HG02759 (cell line): Measurements from ENCODE around the gene ANKRD31.
"Not testable (repeated sequence)": the region's sequence is repeated elsewhere in the genome, so short reads cannot be mapped to it uniquely, and the experiment has no call there.

Experiments
- ATAC-seq: cut with Tn5 transposase; IDR thresholded peaks from one replicate; pipeline ENCODE4 v1.9.1; 2021; ENCODE audit warnings: mild to moderate bottlenecking, moderate library complexity; ENCODE audit not compliant: unreplicated experiment

Gene ANKRD31

DNA sequence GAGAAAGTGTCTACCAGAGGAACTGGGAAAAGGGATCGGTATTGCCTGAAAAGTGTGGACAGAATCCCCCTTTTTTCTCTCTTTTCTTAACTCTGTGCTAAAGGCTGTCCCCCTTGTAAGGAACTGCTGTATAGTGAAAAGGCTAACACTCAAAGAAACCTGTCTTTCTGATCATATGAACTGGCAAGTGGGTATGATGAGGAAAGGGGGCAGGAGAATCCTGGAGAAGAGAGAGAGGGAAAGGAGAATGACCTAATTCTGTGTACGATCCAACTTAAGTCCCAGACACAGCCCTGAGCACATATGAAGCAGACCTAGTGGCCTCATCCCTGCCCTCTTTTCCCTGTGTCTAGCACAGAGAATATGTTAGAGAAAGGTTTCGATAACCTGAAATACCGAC is 967 bp downstream of the ANKRD31 start:
- ATAC-seq, result no peak

DNA sequence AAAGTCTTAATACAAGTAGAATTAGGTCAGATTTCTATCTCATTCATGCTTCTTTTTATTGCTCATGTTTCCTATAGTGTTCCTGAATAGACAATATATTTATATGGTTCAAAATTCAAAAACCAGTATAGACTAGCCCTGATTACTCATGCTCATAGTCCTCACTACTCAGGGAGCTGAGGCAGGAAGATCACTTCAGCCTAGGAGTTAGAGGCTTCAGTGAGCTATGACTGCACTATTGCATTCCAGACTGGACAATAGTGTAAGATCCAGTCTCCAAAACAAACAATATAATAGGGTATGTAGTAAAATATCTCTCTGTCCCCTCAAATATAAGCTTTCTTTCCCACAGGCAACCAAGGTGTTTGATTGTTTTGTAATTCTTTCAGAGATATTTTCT is 2.4 kb downstream of the ANKRD31 start:
- no peak for ATAC-seq

DNA sequence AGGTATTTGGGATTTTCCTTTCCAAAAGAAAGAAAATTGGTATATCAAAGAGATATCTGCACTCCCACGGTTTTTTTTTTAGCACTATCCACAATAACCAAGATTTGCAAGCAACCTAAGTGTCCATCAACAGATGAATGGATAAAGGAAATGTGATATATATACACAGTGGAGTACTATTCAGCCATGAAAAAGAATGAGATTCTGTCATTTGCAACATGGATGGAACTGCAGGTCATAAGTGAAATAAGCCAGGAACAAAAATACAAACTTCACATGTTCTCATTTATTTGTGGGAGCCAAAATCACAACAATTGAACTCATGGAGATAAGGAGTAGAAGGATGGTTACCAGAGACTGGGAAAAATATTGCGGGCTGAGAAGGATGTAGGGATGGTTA is 9.8 kb downstream of the ANKRD31 start:
- no peak for ATAC-seq

DNA sequence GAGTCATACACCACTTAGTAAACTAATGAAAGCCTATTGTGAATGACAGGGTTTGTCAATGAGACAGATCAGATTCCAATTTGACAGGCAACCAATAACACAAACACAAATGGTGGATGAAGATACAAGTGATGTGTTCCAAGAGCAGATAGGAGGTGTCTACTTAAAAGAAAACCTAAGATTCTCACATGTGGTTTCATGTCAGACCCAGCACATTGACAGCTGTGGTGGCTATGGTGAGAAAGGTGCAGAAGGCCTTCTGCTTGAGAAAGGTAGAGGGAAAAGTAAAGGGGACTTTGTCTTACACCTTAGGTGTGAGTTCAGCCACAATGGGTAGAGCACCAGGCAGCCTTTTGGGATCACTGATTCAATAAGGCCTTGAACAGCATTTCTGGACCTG is 11.2 kb downstream of the ANKRD31 start:
- ATAC-seq, result no peak

DNA sequence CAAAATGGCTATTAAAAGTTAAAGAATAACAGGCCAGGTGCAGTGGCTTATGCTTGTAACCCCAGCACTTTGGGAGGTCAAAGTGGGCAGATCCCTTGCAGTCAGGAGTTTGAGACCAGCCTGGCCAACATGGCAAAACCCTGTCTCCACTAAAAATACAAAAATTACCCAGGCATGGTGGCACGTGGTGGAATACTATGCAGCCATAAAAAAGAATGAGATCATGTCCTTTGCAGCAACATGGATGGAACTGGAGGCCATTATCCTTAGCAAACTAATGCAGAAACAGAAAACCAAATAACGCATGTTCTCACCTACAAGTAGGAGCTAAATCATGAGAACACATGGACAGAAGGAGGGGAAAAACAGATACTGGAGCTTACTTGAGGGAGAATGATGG is 15.9 kb downstream of the ANKRD31 start:
- ATAC-seq, result not testable (repeated sequence)

DNA sequence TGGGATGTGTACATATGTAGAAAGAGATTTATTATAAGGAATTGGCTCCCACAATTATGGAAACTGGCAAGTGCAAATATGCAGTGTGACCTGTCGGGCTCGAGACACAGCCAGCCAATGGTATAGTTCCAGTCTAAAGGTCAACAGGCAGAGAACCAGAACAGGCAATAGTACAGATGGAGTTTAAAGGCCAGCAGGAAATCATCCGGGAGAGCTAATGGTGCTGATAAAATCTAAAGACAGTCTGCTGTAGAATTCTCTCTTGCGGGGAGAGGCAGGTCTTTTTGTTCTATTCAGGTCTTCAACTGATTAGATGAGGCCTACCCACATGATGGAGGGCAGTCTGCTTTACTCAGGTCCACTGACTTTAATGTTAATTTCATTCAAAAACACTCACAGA is 21.8 kb downstream of the ANKRD31 start:
- ATAC-seq, result no peak

DNA sequence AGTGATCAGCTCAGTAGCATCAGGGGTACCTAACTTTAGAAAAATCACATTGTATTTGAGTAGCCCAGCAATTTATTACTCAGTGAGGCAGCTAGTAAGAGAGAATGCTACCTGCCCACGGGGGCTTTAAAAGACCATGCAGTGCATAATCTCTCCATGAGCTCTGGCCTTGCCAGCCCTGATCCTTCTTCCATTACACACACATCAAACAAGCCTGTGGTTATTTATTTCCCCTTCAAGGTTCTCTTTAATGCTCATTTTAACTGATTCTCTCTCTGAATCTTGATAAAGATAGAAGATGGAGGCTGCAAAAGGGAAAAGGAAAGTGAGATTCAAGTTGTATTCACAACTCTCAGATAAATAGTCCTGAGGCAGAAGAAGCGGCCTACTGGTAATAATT is 22.3 kb downstream of the ANKRD31 start:
- ATAC-seq, result no peak

DNA sequence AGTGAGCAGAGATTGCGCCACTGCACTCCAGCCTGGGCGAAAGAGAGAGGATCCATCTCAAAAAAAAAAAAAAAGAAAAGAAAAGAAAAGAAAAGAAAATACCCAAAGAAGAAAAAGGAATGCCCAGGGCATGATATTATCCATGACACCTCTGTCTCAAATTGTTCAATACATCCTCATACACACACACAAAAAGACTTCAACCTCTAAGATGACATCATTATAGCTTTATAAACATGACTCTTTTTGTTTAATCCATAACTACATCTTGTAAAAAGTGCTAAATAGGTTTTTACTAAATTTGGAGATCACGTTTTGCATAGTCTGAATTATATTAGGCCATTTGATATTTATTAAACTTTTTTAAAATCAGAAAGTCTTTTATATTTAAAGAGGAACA is 33.1 kb downstream of the ANKRD31 start:
- no peak for ATAC-seq

DNA sequence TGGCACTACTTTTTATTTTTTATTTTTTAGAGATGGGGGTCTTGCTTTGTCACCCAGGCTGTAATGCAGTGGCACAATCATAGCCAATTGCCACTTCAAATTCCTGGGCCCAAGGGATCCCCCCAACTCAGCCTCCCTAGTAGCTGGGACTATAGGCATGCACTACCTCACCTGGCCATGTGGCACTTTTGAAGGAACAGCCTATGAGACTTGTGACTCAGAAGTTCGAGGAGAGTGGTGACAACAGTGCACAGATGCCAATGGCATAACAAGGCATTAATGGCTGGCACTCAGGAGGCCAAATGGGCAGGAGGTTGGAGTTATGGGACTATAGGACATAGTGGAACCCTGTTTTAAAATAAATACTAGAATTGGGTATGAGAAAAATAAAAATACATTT is 33.7 kb downstream of the ANKRD31 start:
- ATAC-seq, result no peak

DNA sequence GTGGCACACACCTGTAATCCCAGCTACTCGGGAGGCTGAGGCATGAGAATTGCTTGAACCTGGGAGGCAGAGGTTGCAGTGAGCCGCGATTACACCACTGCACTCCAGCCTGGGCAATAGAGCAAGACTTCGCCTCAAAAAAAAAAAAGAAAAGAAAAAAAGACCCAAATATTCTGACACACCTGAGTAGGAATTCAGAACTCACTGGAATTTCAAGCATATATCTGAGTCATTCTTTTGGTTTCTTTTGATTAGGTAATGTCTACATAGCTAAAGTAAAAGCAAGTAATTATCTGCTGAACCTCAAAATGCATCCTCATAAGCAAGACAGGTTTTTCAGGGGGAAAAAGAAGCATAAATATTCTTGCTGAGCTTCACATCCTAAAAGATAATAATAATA is 35.9 kb downstream of the ANKRD31 start:
- no peak for ATAC-seq

DNA sequence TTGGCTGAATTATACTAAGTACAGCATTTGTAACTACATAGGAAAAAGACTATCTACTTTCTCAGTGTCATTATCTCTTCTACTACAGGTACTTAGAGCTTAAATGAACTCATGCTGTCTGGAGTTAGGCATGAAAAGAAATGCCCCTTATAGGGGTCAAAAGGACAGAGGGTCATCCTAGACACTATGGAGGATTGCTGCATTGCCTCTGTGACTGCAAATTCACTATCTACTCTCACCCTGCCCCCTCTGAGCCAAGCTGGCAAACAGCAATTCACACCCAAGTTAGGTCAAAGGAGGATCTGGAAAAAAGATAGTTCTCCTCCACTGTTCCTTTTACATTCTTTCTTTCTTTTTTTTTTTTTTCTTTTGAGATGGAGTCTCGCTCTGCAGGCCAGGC is 36.7 kb downstream of the ANKRD31 start:
- no peak for ATAC-seq

DNA sequence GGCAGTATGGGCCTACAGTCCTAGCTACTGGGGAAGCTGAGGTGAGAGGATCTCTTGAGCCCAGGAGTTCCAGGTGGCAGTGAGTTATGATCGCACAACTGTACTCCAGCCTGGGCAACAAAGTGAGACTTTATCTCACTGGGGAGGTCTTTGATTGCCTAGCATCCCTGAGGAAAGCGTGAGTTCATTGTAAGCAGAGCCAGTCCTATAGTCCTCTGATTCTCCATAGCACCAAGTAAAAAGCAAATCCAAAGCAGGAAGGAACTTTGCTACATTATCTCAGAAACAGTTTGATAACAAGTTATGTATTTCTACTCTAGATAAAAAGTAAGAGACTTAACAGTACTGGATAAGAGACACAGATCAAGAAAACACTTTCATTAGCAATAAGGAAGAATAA is 37.6 kb downstream of the ANKRD31 start:
- no peak for ATAC-seq

DNA sequence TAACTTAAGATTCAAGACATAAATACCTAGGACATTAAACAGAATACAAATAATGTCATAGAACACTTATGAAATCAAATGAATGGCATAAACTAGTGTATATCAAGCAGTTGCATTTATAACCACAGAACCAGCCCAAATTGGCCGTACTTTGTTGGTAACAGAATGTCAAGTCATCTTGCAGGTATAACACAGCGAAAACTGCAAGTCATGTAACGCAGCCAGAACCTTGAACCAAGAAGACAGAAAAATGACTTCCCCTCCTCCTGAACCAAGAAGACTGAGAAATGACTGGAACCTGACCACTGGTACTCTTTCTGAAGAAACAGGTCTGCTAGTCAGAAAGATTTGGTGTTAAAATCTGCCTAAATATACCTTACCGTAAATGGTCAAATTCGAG is 38.9 kb downstream of the ANKRD31 start:
- ATAC-seq, result no peak

DNA sequence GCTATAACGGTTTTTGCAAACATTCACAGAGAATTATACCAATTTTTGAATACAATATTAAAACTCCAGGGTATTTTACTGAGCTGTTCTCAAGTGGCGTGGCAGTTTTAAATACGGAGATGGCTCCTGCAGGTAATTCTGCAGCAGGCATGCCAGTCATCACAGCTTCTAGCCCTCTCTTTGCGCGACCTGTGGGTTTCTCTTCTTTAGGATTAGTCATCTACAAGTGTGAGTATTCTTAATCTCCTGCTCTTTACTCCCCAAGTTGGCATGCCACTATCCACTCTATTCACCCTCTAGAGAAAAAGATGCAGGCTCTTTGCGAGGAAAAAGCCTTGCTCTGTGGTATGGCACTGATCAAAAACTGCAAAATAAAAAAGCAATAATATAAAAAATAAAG is 43.9 kb downstream of the ANKRD31 start:
- no peak for ATAC-seq

DNA sequence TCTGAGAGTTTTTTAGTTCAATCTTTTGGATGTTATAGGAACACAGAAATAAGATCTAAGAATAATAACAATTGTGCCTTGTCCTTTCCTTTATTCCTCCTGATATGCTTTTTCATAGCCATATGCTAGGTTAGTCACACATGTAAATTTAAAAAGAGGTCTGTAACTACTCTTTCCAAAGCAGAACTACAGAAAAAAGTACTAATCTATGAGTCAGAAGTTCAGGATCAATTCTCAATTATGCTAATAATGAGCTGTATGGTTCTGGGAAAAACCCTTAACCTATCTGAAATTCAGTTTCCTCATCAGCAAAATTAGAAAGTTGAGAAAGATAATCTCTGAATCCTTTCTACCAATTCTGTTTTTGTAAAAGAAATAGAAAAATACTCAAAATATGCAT is 44.4 kb downstream of the ANKRD31 start:
- ATAC-seq, result no peak

DNA sequence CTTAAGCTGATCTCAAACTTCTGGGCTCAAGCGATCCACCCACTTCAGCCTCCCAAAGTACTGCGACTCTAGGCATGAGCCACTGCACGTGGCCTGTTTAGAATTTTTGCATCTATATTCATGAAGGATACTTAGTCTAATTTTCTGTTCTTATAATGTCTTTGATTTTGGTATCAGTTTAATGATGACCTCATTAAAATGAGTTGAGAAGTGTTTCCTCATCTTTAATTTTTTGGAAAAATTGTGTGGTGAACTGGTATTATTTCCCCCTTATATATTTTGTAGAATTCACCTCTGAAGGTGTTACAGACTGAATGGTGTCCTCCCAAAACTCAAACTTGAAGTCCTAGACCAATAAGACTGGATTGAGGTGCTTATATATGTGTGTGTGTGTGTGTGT is 46.5 kb downstream of the ANKRD31 start:
- ATAC-seq, result no peak

DNA sequence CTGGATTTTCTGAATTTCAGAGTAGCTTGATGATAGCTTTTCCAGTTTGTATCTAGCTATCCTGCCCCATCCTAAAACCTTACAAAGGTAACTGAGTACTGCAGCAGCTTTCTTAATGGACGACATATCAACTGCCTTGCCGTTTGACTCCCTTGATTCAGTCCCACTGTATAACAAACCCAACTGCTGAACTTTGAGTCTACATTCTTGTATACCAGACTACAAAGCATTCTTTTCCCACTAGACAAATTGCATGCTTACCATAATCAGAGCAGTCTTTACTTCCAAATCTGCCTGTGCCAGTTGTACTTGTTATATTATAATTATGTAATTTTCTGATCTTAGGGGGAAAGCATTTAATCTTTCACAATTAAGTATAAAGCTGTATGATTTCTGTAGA is 47.3 kb downstream of the ANKRD31 start:
- no peak for ATAC-seq

DNA sequence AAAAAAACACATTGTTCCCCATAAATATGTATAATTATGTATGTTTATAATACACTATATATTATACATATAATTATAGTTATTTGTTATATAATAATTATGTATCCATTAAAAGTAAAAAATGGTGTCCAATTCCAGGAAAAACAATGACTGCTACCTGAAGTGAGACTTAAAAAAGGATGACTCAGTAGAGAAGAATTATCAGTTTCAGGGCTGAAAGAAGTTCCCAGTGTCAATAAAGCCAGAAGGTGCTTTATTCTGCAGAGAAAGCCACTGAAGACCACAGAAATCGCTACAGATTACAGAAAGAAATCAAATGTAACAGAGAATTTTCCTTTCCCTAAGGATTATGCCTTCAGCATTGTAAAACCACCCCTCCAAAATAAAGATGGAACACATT is 50.9 kb downstream of the ANKRD31 start:
- ATAC-seq, result no peak

DNA sequence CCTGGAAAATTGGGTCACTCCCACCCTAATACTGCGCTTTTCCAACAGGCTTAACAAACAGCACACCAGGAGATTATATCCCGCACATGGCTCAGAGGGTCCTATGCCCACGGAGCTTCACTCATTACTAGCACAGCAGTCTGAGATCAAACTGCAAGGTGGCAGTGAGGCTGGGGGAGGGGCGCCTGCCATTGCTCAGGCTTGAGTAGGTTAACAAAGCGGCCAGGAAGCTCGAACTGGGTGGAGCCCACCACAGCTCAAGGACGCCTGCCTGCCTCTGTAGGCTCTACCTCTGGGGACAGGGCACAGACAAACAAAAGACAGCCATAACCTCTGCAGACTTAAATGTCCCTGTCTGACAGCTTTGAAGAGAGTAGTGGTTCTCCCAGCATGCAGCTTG is 60.7 kb downstream of the ANKRD31 start:
- not testable (repeated sequence) for ATAC-seq

DNA sequence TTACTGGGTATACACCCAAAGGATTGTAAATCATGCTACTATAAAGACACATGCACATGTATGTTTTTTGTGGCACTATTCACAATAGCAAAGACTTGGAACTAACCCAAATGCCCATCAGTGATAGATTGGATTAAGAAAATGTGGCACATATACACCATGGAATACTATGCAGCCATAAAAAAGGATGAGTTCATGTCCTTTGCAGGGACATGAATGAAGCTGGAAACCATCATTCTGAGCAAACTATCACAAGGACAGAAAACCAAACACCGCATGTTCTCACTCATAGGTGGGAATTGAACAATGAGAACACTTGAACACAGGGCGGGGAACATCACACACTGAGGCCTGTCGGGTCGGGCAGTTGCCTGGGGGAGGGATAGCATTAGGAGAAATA is 61.8 kb downstream of the ANKRD31 start:
- not testable (repeated sequence) for ATAC-seq

DNA sequence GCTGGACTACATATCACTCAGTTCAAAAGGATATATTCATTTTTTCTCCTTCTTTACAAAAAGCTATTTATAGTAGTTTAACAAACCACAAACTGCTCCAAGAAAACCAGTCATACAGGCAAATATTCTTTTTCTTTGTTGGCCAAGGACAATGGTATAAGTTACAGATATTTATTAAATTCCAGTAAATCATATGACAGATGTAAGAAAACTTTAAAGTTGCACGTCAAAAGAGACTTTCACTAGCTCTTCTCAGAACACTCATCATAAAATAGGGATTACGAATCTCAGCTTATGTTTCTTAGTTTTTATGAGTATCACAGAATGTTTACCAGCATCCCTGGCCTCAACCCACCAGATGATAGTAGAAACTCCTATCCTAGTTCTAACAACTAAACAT is 67.2 kb downstream of the ANKRD31 start:
- ATAC-seq, result no peak

DNA sequence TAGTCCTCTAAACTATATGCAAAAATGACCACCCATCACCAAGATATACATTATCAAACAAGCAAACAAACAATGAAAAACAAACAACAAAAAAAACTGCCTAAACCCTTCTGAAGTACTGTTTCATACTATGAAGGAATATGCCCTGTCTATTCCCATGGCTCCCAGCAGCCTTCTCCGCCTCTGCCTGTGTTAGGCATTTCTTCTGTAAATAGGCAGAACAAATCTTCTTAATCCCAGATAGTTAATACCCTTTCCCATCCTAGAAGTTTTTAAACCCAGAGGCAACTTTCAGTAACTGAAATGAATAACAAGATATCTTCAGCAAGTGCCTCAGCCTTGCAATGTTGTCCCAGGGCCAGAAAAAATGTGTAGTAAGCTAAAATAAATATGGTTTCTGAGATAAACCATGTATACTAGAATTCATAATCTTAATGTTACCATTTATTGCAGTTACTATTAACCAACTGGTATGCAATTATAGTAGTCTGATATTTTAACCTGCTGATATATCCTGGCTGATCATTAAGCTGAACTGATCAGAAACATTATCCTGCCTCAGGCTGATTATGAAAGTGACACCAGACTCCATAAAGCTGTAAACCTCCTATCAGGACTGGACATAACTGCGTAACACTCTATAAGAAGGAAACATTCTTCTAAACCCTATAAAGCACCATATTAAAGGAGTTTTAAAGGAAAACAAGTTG is 68.5 kb downstream of the ANKRD31 start:
- ATAC-seq, result no peak

DNA sequence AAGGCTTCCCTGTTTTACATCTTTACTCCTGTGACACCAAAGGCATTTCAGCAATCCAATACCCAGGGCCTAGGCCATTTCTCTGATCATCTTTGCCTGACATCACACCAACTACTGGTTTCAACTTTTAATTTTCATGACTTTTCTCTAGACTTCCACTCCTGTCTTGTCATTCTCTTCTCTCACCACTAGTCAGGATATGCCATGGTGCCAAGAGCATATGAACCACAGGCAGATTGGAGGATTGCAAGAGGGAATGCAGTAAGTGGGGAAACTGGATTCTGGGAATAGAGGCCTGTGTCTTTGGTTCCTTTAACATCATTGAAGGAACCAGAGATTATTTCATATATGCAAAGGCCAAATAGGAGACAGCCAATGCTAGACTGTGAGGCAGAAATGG is 69.3 kb downstream of the ANKRD31 start:
- no peak for ATAC-seq
